Liver (tissue), 9 donors: ENCODE measurements around the gene PRKN. TPM values are rescaled to one million over a fixed set of nuclear protein-coding genes. Genes with fewer than 3 reads are reported as not detected.

Source experiments
- DNase-seq: peaks from one replicate; pipeline ENCODE4 v3.0.0-alpha.2; 2017; ENCODE audit warnings: low spot score
- H3K27ac ChIP-seq, 2 donors: one replicate each; pipeline ENCODE4 v1.7.0; 2013; ENCODE audit warnings: inconsistent platforms in 2 of 2, low read length in 2 of 2, control low read depth in 1 of 2, low read depth in 1 of 2, mild to moderate bottlenecking in 1 of 2
- H3K27me3 ChIP-seq, 4 donors: one replicate each; pipeline versions ENCODE4 v1.6.1 to v1.7.0; 2013; ENCODE audit warnings: low read length in 3 of 4, inconsistent platforms in 1 of 4, mild to moderate bottlenecking in 1 of 4, moderate library complexity in 1 of 4; ENCODE audit not compliant: control insufficient read depth in 4 of 4, insufficient read depth in 4 of 4
- H3K36me3 ChIP-seq, 4 donors: one replicate each; pipeline versions ENCODE4 v1.6.1 to v1.7.0; 2013; ENCODE audit warnings: low read length in 3 of 4, mild to moderate bottlenecking in 3 of 4, low read depth in 1 of 4, moderate library complexity in 1 of 4; ENCODE audit not compliant: control insufficient read depth in 4 of 4, insufficient read depth in 3 of 4
- H3K4me1 ChIP-seq, 4 donors: one replicate each; pipeline versions ENCODE4 v1.6.1 to v1.7.0; 2013; ENCODE audit warnings: low read length in 3 of 4, mild to moderate bottlenecking in 3 of 4, moderate library complexity in 1 of 4; ENCODE audit not compliant: control insufficient read depth in 4 of 4, insufficient read depth in 4 of 4
- H3K4me3 ChIP-seq, 3 donors: one replicate each; pipeline versions ENCODE4 v1.6.1 to v1.7.0; 2013; ENCODE audit warnings: low read length in 3 of 3, control low read depth in 1 of 3, low read depth in 1 of 3, mild to moderate bottlenecking in 1 of 3
- H3K9ac ChIP-seq, 2 donors: one replicate each; pipeline ENCODE4 v1.7.0; 2013; ENCODE audit warnings: low read length in 2 of 2, mild to moderate bottlenecking in 2 of 2, moderate library complexity in 2 of 2, control low read depth in 1 of 2, low read depth in 1 of 2
- H3K9me3 ChIP-seq, 4 donors: one replicate each; pipeline versions ENCODE4 v1.6.1 to v1.7.0; 2013; ENCODE audit warnings: low read length in 3 of 4; ENCODE audit not compliant: control insufficient read depth in 4 of 4
- ATF3 ChIP-seq: IDR thresholded peaks from 2 replicates; pipeline ENCODE4 v1.6.1; 2016; ENCODE audit warnings: antibody characterized with exemption
- CTCF ChIP-seq: fragments of 150-350 bp; IDR thresholded peaks from 2 replicates; pipeline ENCODE4 v1.5.1; 2017; ENCODE audit warnings: improper control_type of control experiment, low read depth, low read length; ENCODE audit not compliant: missing input control
- EGR1 ChIP-seq, 2 donors: IDR thresholded peaks; 2 replicates each; pipeline ENCODE4 v1.6.1; 2016 to 2018; ENCODE audit warnings: antibody characterized with exemption in 2 of 2, low read depth in 2 of 2
- FOXA1 ChIP-seq: IDR thresholded peaks from 2 replicates; pipeline ENCODE4 v1.6.1; 2016; ENCODE audit warnings: antibody characterized with exemption
- FOXA2 ChIP-seq: IDR thresholded peaks from 2 replicates; pipeline ENCODE4 v1.6.1; 2016; ENCODE audit warnings: antibody characterized with exemption
- GABPA ChIP-seq, 2 donors: IDR thresholded peaks in 1 of 2; conservative IDR thresholded peaks in 1 of 2; 2 replicates each; pipeline ENCODE4 v1.6.1; 2016; ENCODE audit warnings: antibody characterized with exemption in 2 of 2, mild to moderate bottlenecking in 1 of 2, moderate library complexity in 1 of 2
- HNF4A ChIP-seq, 2 donors: conservative IDR thresholded peaks; 2 replicates each; pipeline ENCODE4 v1.6.1; 2016; ENCODE audit warnings: antibody characterized with exemption in 2 of 2, mild to moderate bottlenecking in 2 of 2
- HNF4G ChIP-seq: IDR thresholded peaks from 2 replicates; pipeline ENCODE4 v1.6.1; 2016; ENCODE audit warnings: antibody characterized with exemption
- JUND ChIP-seq, 2 donors: IDR thresholded peaks; 2 replicates each; pipeline ENCODE4 v1.6.1; 2016; ENCODE audit warnings: antibody characterized with exemption in 2 of 2
- MAX ChIP-seq: IDR thresholded peaks from 2 replicates; pipeline ENCODE4 v1.6.1; 2016; ENCODE audit warnings: antibody characterized with exemption
- NR2F2 ChIP-seq: IDR thresholded peaks from 2 replicates; pipeline ENCODE4 v1.6.1; 2016; ENCODE audit warnings: antibody characterized with exemption
- RAD21 ChIP-seq, 2 donors: IDR thresholded peaks; 2 replicates each; pipeline ENCODE4 v1.6.1; 2016; ENCODE audit warnings: antibody characterized with exemption in 2 of 2, mild to moderate bottlenecking in 2 of 2
- REST ChIP-seq: IDR thresholded peaks from 2 replicates; pipeline ENCODE4 v1.6.1; 2016; ENCODE audit warnings: antibody characterized with exemption, mild to moderate bottlenecking
- RXRA ChIP-seq, 2 donors: IDR thresholded peaks; 2 replicates each; pipeline ENCODE4 v1.6.1; 2017 to 2018; ENCODE audit warnings: antibody characterized with exemption in 2 of 2, mild to moderate bottlenecking in 1 of 2
- SP1 ChIP-seq: IDR thresholded peaks from 2 replicates; pipeline ENCODE4 v1.6.1; 2018; ENCODE audit warnings: antibody characterized with exemption, mild to moderate bottlenecking
- TAF1 ChIP-seq: conservative IDR thresholded peaks from 2 replicates; pipeline ENCODE4 v1.6.1; 2016; ENCODE audit warnings: antibody characterized with exemption, mild to moderate bottlenecking
- YY1 ChIP-seq: IDR thresholded peaks from 2 replicates; pipeline ENCODE4 v1.6.1; 2016; ENCODE audit warnings: antibody characterized with exemption, mild to moderate bottlenecking
- ZBTB33 ChIP-seq: IDR thresholded peaks from 2 replicates; pipeline ENCODE4 v1.6.1; 2016; ENCODE audit warnings: antibody characterized with exemption
- WGBS: extraction: QIAGEN DNeasy Blood & Tissue Kit; methylation state at CpG from one replicate; pipeline ENCODE4 v1.1.7; 2013; 5-methylcytosine and 5-hydroxymethylcytosine counted together
- polyA plus RNA-seq, 2 donors: library from polyadenylated mRNA; stranded (reverse) in 1 of 2; unstranded in 1 of 2; fragments of 200-250 nt in 1 of 2; fragments of >200 nt in 1 of 2; fragmentation: Nextera tagmentation in 1 of 2; extraction: Ambion mirVana in 1 of 2; gene quantifications; one replicate each; pipeline versions ENCODE4 v1.2.1 to v1.2.3, GENCODE V29; 2013 to 2015
- total RNA-seq, 2 donors: library from RNA; depleted of rRNA; stranded (reverse); fragments of >200 nt; gene quantifications; one replicate each; pipeline ENCODE4 v1.2.3, GENCODE V29; 2014
- donor health status: healthy.
- donor health status: healthy.
- donor health status: healthy.
- donor health status: healthy.
- donor health status: healthy.

Gene PRKN
- total and polyA plus RNA-seq, 4 donors = 0.47 to 4.1 (median 3.2) TPM

- H3K9me3 ChIP-seq = no peaks in the 10 kb centered on the region
- no peak for DNase-seq
- peaks cover 0 to 3% (median 0%) of the 10 kb centered on the region in 4 donors for H3K4me1 ChIP-seq
- TF ChIP-seq FOXA1 = no peak
- TF ChIP-seq SP1 = no peak
- TF ChIP-seq TAF1 = no peak
- TF ChIP-seq JUND (IDR thresholded peaks at IDR 0.05) = no peak
- H3K4me3 ChIP-seq = no peak overlapping the region
- WGBS = 68% methylated on average over 1 of the region's 1 CpG
- no peaks in the 10 kb centered on the region for H3K27me3 ChIP-seq
- no peaks in the 10 kb centered on the region for H3K36me3 ChIP-seq
- no peak overlapping the region for H3K27ac ChIP-seq
- no peak overlapping the region for H3K9ac ChIP-seq
Measured at GRCh38 chr6:161435748-161436070, 1291.9 kb downstream of the PRKN start.

- Histone ChIP-seq H3K27ac (no peak overlapping the region), H3K36me3 (no peaks in the 10 kb centered on the region), H3K4me1 (peaks cover 0 to 3% (median 0%) of the 10 kb centered on the region in 4 donors), H3K9me3 (no peaks in the 10 kb centered on the region), H3K4me3 (no peak overlapping the region), H3K27me3 (no peaks in the 10 kb centered on the region), H3K9ac (no peak overlapping the region)
- no peak for DNase-seq
- 63% methylated on average over 9 of the region's 9 CpGs for WGBS
- TF ChIP-seq ZBTB33 (no peak), YY1 (no peak), FOXA2 (no peak), ATF3 (no peak), SP1 (peak; percentile 13), HNF4G (no peak), RAD21 (IDR thresholded peaks at IDR 0.05) (no peak), REST (no peak), JUND (IDR thresholded peaks at IDR 0.05) (peak in 1 of 2 donors; percentile 44), TAF1 (no peak), RXRA (IDR thresholded peaks at IDR 0.05) (peak in 1 of 2 donors; percentile 77), GABPA (IDR thresholded peaks at IDR 0.05 in 1 of 2, conservative IDR thresholded peaks at IDR 0.05 in 1 of 2) (no peak), CTCF (no peak), NR2F2 (peak; percentile 46), MAX (no peak), EGR1 (IDR thresholded peaks at IDR 0.05; ENCODE audit: low read depth in 2 of 2) (no peak), FOXA1 (no peak), HNF4A (conservative IDR thresholded peaks at IDR 0.05) (peak in 1 of 2 donors; percentile 20)
Measured at GRCh38 chr6:161434921-161435747, 1292.4 kb downstream of the PRKN start.
